ENCODE measurements around the gene EVI5. TPM values are rescaled to one million over a fixed set of nuclear protein-coding genes. Genes with fewer than 3 reads are reported as not detected.

Gene EVI5
- total RNA-seq, 1 donor from 2014 or later: 13.7 TPM

- Histone ChIP-seq H3F3A (ENCODE audit: low read depth) (no peaks in the 10 kb centered on the region), H3K9me3 (ENCODE audit: low read depth) (no peaks in the 10 kb centered on the region), H3K27me3 (no peaks in the 10 kb centered on the region), H3K79me2 (ENCODE audit: low read depth) (peaks cover 6% of the 10 kb centered on the region), H3K4me3 (no peak overlapping the region), H3K9ac (no peak overlapping the region), H3K36me3 (no peaks in the 10 kb centered on the region), H3K4me2 (no peak overlapping the region), H2AFZ (replicated peaks) (no peak overlapping the region), H3K4me1 (no peaks in the 10 kb centered on the region), H4K20me1 (ENCODE audit: low read depth) (peaks cover 5% of the 10 kb centered on the region), H3K27ac (no peak overlapping the region)
- H3K4me3 Mint-ChIP-seq: no peak overlapping the region
- peaks cover 8% of the 10 kb centered on the region for H3K36me3 Mint-ChIP-seq
- H3K27me3 Mint-ChIP-seq (ENCODE audit: insufficient read depth, low read depth): no peaks in the 10 kb centered on the region
- H3K9me3 Mint-ChIP-seq: peaks cover 24% of the 10 kb centered on the region
- no peak for DNase-seq (ENCODE audit: low spot score)
- no peak overlapping the region for H3K27ac Mint-ChIP-seq
- peaks cover 2% of the 10 kb centered on the region for H3K4me1 Mint-ChIP-seq
- TF ChIP-seq EZH2phosphoT487 (IDR thresholded peaks at IDR 0.05) (no peak), EZH2 (IDR thresholded peaks at IDR 0.05) (no peak), CTCF (IDR thresholded peaks at IDR 0.05) (no peak)
Measured at GRCh38 chr1:92713939-92714338, 71.0 kb downstream of the EVI5 start.

- Histone ChIP-seq H3K27me3 (no peaks in the 10 kb centered on the region), H3K4me3 (no peak overlapping the region), H3K79me2 (ENCODE audit: low read depth) (no peaks in the 10 kb centered on the region), H3K9ac (no peak overlapping the region), H3K4me1 (no peaks in the 10 kb centered on the region), H3K27ac (no peak overlapping the region), H3K36me3 (no peaks in the 10 kb centered on the region), H3F3A (ENCODE audit: low read depth) (no peaks in the 10 kb centered on the region), H4K20me1 (ENCODE audit: low read depth) (peaks cover 8% of the 10 kb centered on the region), H2AFZ (replicated peaks) (no peak overlapping the region), H3K9me3 (ENCODE audit: low read depth) (no peaks in the 10 kb centered on the region), H3K4me2 (no peak overlapping the region)
- Mint-ChIP-seq H3K27ac (no peak overlapping the region), H3K4me3 (no peak overlapping the region), H3K36me3 (no peaks in the 10 kb centered on the region), H3K9me3 (peaks cover 4% of the 10 kb centered on the region), H3K27me3 (ENCODE audit: insufficient read depth, low read depth) (no peaks in the 10 kb centered on the region), H3K4me1 (peaks cover 2% of the 10 kb centered on the region)
- TF ChIP-seq CTCF (IDR thresholded peaks at IDR 0.05): no peak
- TF ChIP-seq EZH2phosphoT487 (IDR thresholded peaks at IDR 0.05): no peak
- TF ChIP-seq EZH2 (IDR thresholded peaks at IDR 0.05): no peak
- no peak for DNase-seq (ENCODE audit: low spot score)
Measured at GRCh38 chr1:92711473-92712165, 73.3 kb downstream of the EVI5 start.

- Histone ChIP-seq H4K20me1 (ENCODE audit: low read depth) (peaks cover 8% of the 10 kb centered on the region), H2AFZ (replicated peaks) (no peak overlapping the region), H3K4me3 (no peak overlapping the region), H3K4me1 (peaks cover 4% of the 10 kb centered on the region), H3K79me2 (ENCODE audit: low read depth) (no peaks in the 10 kb centered on the region), H3K9ac (no peak overlapping the region), H3K27ac (no peak overlapping the region), H3K4me2 (no peak overlapping the region), H3K27me3 (no peaks in the 10 kb centered on the region), H3F3A (ENCODE audit: low read depth) (no peaks in the 10 kb centered on the region), H3K9me3 (ENCODE audit: low read depth) (no peaks in the 10 kb centered on the region), H3K36me3 (no peaks in the 10 kb centered on the region)
- Mint-ChIP-seq H3K36me3 (no peaks in the 10 kb centered on the region), H3K4me1 (peaks cover 7% of the 10 kb centered on the region), H3K27ac (no peak overlapping the region), H3K9me3 (no peaks in the 10 kb centered on the region), H3K27me3 (ENCODE audit: insufficient read depth, low read depth) (no peaks in the 10 kb centered on the region), H3K4me3 (no peak overlapping the region)
- no peak for DNase-seq (ENCODE audit: low spot score)
- TF ChIP-seq EZH2phosphoT487 (IDR thresholded peaks at IDR 0.05) (no peak), EZH2 (IDR thresholded peaks at IDR 0.05) (no peak), CTCF (IDR thresholded peaks at IDR 0.05) (no peak)
Measured at GRCh38 chr1:92709738-92710137, 75.2 kb downstream of the EVI5 start.

All from neural progenitor cell (in vitro differentiated cells).